Uterus (tissue), 2 donors: Measurements from ENCODE around the gene TMEM273.

Source experiments
- POLR2A ChIP-seq, 2 donors: fragments of 450-650 bp; IDR thresholded peaks; one replicate each; pipeline ENCODE4 v1.6.1; 2016; ENCODE audit warnings: antibody characterized with exemption in 2 of 2, mild to moderate bottlenecking in 1 of 2, moderate library complexity in 1 of 2
- TF ChIP-seq, protein P1 (sequence below), 4 experiments: fragments of 200-600 bp in 2 of 4; fragments of 450-650 bp in 2 of 4; sonication (generic) in 2 of 4; IDR thresholded peaks; one replicate each; pipeline ENCODE4 v1.5.1; 2016 to 2019; ENCODE audit warnings: antibody characterized with exemption in 4 of 4, mild to moderate bottlenecking in 2 of 4, moderate library complexity in 1 of 4

DNA sequence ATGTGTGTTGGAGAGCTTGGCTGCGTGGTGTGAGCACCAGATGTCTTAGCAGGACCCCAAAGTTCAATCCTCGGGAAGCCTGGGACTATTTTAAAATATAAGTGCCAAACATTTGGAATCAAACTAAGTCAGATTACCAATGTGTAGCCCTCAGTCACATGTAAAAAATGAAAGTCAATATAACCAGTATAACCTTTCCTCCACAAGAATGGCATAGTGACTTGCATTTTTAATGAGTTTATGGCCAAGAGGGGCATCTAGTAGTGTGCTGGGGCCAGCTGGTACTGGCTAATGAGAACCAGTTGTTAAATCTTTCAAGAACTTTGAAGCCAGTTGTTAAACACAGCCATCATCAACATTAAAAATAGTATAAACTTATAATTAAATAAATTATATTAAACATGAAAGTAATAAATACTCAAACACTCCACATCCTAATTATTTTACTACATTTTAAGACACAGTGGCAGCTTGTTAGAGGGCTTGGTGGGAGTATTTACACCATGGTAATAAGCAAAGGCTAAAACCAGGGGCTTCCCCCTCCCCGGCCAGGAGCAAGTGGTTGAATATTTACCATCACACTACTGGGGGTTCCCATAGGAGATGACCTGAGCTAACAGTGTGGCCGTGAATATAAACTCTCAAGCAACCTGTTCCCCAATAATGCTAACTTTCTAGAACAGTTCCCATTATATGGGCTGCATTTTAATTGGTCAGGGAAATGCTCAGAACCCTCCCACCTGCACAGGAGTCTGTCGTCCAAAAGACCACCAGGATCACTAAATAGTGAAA is 46.5 kb downstream of the TMEM273 start:
- TF ChIP-seq POLR2A (IDR thresholded peaks at IDR 0.05) = no peak
- TF ChIP-seq, protein P1, sequence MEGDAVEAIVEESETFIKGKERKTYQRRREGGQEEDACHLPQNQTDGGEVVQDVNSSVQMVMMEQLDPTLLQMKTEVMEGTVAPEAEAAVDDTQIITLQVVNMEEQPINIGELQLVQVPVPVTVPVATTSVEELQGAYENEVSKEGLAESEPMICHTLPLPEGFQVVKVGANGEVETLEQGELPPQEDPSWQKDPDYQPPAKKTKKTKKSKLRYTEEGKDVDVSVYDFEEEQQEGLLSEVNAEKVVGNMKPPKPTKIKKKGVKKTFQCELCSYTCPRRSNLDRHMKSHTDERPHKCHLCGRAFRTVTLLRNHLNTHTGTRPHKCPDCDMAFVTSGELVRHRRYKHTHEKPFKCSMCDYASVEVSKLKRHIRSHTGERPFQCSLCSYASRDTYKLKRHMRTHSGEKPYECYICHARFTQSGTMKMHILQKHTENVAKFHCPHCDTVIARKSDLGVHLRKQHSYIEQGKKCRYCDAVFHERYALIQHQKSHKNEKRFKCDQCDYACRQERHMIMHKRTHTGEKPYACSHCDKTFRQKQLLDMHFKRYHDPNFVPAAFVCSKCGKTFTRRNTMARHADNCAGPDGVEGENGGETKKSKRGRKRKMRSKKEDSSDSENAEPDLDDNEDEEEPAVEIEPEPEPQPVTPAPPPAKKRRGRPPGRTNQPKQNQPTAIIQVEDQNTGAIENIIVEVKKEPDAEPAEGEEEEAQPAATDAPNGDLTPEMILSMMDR (IDR thresholded peaks at IDR 0.05) = no peak
